Posterior cingulate gyrus (tissue), 11 donors: ENCODE measurements around the gene PLCB3.

Source experiments
- DNase-seq, 10 donors: peaks; one replicate each; pipeline versions ENCODE4 v3.0.0 to v3.0.0-alpha.2; 2020 to 2021; ENCODE audit warnings: mixed read lengths in 3 of 10
- intact Hi-C: fragments of 100-400 bp; cut with DNase I; formaldehyde crosslinking; loops from one replicate; pipeline ENCODE4 v1.15.1; 2023

The PLCB3 gene

DNA sequence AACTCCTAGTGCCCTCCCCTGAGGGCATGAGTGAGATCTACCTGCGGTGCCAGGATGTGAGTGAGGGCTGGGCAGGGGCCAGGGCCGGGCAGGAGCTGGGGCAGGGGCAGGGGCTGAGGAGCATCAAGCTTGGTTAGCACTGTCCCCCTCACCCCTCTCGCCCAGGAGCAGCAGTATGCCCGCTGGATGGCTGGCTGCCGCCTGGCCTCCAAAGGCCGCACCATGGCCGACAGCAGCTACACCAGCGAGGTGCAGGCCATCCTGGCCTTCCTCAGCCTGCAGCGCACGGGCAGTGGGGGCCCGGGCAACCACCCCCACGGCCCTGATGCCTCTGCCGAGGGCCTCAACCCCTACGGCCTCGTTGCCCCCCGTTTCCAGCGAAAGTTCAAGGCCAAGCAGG is 31.1 kb upstream of the PLCB3 start:
- intact Hi-C loops = no loop called here
- no peak for DNase-seq

DNA sequence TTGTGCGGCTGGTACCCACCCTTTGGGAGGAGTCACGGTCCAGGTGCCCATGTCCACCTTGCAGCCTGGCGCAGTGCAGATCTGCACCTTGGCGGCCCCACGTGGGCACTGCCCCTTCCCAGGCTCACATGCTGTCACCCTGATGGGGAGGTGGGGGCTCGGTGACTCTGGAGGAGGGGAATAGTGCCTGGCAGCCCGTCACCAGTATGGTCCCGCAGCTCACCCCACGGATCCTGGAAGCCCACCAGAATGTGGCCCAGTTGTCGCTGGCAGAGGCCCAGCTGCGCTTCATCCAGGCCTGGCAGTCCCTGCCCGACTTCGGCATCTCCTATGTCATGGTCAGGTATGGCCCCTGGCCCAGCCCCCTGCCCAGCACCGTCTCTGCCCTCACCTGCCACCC is 30.5 kb upstream of the PLCB3 start:
- no peak for DNase-seq
- intact Hi-C loops = no loop called here

DNA sequence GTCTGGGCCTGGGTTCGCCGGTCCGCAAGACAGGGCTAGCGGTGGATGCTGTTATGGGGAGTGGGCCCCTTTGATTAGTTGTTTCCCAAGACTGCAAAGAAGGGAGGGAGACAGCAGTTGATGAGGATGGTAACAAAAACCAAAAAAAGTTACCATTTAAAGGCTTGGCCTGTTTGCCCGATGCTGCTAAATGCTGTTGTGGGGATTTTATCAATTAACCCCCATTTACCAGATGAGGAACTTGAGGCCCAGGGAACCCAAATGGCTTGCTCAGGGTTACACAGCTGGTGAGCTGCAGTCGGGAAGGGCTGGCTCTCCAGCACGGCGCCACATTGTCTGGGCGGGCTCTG is 28.7 kb upstream of the PLCB3 start:
- DNase-seq = no peak
- intact Hi-C loops = no loop called here

- intact Hi-C loops = no loop called here
- DNase-seq = no peak
Observed at GRCh38 chr11:64223001-64223651, 28.2 kb upstream of the PLCB3 start.

DNA sequence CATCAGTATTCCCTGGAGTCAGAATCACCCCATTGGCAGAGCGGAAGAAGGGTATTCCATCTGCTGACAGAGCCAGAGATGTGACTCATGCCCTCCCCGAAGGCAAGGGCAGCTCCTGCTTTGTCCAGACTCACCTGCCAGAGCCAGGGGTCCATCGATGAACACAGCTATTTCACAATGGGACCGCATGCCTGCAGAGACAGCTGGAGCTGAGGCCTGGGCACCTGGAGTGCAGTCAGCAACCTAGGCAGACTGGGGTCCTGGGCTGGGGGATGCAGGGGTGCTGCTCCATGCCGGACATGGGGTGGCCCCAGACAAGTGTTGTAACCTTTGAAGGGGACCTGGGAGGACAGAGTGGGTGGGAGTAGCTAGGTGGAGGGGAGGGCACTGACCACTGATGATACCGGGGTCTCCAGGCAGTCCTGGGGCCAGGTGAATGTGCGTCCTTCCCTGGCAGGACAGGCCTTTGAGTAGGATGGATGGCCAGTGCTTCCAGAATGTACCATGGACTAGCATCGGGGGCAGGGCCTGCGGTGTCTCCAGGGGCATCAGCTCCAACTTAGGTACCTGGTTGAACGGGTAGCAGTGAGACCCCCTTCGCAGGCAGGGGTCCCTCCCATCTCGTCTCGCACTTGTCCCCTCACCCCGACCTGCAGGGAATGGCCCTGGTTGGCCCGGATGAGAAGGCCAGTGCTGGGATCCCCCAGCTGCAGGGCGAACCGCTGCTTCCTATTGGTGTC is 27.0 kb upstream of the PLCB3 start:
- intact Hi-C loops = no loop called here

DNA sequence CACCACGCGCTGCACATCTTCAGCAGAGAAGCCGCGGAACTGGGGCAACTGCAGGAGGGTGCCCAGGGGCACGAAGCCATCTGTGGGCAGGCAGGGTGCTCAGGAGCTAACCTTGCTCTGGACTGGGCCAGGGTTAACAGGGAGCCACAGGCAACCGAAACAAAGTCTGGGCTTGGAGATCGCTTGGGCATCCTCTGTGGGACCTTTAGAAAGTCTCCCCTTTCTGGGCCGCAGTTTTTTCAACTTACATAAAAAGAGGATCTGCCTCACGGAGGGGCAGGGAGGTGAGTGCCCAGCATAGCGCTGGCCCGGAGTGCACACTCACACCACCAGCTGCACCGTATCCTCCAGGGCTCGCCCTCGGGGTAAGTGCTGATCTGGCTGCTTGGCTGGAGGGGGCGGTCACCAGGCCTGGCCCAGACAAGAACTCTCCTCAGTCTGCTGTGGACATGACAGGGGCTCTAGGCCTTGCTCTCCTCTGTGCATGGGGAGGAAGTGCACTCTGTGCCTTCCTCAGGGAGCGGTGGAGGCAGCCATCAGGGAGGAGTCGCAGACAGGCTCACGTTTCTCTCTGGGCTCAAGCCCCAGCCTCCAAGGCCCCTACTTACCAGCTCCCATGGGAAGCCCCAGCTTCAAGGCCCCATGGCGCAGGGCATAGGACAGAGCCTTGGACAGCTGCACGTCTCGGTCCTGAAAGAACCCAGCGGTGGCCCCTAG is 26.3 kb upstream of the PLCB3 start:
- intact Hi-C loops = no loop called here
- no peak for DNase-seq

More for the DNA sequence above, 27.0 kb upstream of the PLCB3 start:
- no peak for DNase-seq

DNA sequence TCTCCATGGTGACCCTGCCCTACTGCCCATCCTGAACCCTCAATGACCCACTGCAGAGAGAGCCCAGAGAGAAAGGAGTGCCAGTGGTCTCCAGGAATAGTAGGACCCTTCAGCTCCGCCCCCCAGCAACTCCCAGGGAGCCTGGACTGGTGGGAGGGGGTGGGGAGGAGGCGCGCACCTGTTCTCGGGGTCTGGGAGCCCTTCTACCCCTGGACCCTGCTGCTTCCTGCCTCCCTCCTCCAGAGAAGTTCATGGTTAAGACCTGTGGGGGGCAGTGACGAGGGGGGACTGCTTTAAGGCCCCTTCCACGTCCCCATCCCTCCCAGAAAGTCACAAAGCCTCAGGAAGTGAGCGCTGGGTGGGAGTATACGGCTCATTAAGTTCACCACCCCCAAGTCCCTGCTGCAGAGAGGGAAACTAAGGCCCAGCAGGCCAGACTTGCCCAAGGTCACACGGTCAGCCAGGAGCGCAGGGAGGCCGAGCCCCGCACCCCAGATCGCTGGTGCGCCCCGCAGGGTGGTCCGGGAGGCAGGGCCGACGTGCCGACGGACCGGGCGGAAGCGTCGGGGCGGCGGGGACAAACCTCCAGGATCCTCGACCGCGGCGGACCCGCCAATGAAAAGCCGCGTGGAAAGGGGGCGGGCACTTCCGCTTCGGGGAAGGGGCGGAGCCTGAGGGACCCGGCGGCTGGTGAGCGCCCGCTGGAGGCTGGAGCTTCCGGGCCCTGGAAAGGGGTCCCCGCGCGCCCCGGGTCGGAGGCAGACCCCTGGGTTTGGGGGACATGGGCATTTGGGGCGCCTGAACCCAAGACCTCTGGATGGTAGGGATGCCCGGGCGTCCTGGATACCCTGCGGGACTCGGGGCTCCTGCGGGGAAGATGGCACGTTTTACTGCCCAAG is 25.5 kb upstream of the PLCB3 start, which contains the start of the genes NUDT22 and TRPT1:
Gene NUDT22, plus strand, starts transcription at position 667 of the 899 bp plus-strand sequence. CDS start 379 bp downstream, outside the sequence.
Gene TRPT1, minus strand, starts transcription at position 579 of the 899 bp plus-strand sequence. Its CDS starts 326 bp downstream, at position 253.
- intact Hi-C loops = no loop called here
- DNase-seq = peak; percentile 87 to 99 (median 93)

DNA sequence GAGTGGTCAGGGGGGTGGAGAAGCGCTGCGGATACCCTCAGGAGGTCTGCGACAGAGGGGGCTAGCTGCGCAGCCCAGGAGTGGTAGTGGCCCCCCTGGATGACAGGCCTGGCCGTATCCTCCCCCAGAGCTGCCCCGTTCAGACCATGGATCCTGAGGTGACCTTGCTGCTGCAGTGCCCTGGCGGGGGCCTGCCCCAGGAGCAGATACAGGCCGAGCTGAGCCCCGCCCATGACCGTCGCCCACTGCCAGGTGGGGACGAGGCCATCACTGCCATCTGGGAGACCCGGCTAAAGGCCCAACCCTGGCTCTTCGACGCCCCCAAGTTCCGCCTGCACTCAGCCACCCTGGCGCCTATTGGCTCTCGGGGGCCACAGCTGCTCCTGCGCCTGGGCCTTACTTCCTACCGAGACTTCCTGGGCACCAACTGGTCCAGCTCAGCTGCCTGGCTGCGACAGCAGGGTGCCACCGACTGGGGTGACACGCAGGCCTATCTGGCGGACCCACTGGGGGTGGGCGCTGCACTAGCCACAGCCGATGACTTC is 24.8 kb upstream of the PLCB3 start:
- intact Hi-C loops = no loop called here
- DNase-seq = peak in 4 of 10 donors; percentile 31 to 92 (median 66)

GRCh38 chr11:64227405-64227956 is 23.8 kb upstream of the PLCB3 start:
- intact Hi-C loops = no loop called here
- DNase-seq = no peak

DNA sequence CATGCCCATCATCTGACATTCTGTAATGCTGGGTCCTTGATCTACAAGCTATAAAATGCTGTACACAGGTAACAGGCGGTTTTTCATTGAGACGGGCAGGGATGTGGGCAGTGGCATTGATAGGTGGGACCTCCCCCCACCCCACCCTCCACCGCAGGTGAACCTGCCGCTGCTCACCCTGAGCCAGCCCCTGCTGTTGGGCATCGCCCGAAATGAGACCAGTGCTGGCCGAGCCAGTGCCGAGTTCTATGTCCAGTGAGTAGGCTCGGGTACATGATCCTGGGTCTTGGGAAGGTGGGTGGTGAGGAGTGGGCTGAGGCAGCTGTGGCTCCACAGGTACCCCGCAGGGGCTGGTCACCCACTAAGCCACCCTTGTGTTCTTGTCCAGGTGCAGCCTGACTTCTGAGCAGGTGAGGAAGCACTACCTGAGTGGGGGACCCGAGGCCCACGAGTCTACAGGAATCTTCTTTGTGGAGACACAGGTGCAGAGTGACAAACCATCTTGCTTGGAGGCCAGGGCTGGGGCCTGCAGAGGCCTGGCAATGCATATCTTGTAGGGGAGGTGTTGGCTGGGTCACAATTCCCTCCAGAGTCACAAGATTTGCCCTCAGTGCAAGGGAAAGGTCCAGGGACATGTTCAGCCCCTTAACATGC is 22.1 kb upstream of the PLCB3 start:
- no peak for DNase-seq
- intact Hi-C loops = no loop called here

GRCh38 chr11:64229744-64230170 is 21.6 kb upstream of the PLCB3 start:
- intact Hi-C loops = loop anchor here (10.0 kb wide), 1 partner anchor 45 kb away; the partner anchor contains the start of gene STIP1
- DNase-seq = no peak

DNA sequence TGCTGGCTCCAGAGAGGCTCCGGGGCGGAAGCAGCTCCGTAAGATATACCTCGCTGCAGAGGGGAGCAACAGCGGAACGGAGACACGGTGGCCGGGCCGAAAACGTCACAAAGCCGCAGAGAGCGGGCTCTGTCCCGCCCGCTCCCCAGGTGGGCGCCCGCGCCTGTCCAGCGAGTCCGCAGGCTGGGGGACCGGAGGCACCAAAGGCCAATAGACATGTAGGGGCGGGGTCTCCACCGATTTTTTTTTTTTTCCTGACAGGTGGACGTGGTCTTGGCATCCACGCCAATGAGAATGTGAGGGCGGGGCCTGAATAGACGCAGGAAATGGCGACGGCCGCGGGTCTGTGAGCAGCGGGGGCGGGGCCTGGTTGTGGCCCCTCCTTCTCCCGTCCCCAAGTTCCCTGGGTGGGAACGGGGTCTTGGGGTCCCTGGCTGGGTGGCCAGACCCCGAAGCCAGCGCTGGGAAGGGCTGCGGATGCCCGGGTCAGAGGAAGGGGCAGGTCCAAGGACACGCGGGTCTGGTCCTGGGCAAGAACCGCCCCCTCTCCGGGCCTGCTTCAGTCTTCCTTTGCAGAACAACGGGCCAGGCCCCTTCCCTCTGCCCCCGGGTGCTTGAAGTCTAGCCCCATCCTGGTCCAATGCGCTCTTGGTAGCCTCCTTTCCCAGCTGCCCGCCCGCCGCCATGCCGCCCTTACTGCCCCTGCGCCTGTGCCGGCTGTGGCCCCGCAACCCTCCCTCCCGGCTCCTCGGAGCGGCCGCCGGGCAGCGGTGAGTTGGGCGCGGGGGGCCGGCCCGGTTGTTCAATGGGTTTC is 21.0 kb upstream of the PLCB3 start, which contains the start of gene DNAJC4:
Gene DNAJC4, plus strand, starts transcription at position 378 of the 814 bp plus-strand sequence. Its CDS starts 307 bp downstream, at position 685.
- peak; percentile 83 to 99 (median 92) for DNase-seq
- intact Hi-C loops = loop anchor here (10.0 kb wide), 1 partner anchor 46 kb away; the partner anchor contains the start of gene STIP1

- no peak for DNase-seq
Observed at GRCh38 chr11:64230985-64231365, 20.4 kb upstream of the PLCB3 start.

GRCh38 chr11:64231546-64231945 is 19.8 kb upstream of the PLCB3 start:
- no peak for DNase-seq
- intact Hi-C loops = loop anchor here (10.0 kb wide), 1 partner anchor 47 kb away; the partner anchor contains the start of gene STIP1

More at GRCh38 chr11:64230985-64231365, 20.4 kb upstream of the PLCB3 start:
- intact Hi-C loops = loop anchor here (10.0 kb wide), 1 partner anchor 46 kb away; the partner anchor contains the start of gene STIP1

GRCh38 chr11:64232182-64232966 is 19.0 kb upstream of the PLCB3 start:
- intact Hi-C loops = loop anchor here (10.0 kb wide), 1 partner anchor 48 kb away; the partner anchor contains the start of gene STIP1
- no peak for DNase-seq

GRCh38 chr11:64232967-64233315 is 18.4 kb upstream of the PLCB3 start:
- no peak for DNase-seq
- intact Hi-C loops = loop anchor here (10.0 kb wide), 1 partner anchor 48 kb away; the partner anchor contains the start of gene STIP1
